ENCODE data around the gene LRRC18. TPM values are rescaled to one million over a fixed set of nuclear protein-coding genes. Genes with fewer than 3 reads are reported as not detected.

LRRC18 gene
- total and polyA plus RNA-seq, 2 donors from 2014 or later: not detected

- no peak overlapping the region for H3K4me3 ChIP-seq (ENCODE audit: low read length in 3 of 3)
- no peaks in the 10 kb centered on the region for H3K27me3 ChIP-seq (ENCODE audit: control insufficient read depth, insufficient read depth, low read length)
- no peak overlapping the region for H3K9ac ChIP-seq (ENCODE audit: low read length in 3 of 3)
- no peaks in the 10 kb centered on the region for H3K9me3 ChIP-seq (ENCODE audit: control insufficient read depth in 2 of 3, insufficient read depth in 1 of 3, low read length in 3 of 3)
- no peak for FAIRE-seq
- no peaks in the 10 kb centered on the region for H3K36me3 ChIP-seq (ENCODE audit: control insufficient read depth in 2 of 3, insufficient read depth in 3 of 3, low read length in 3 of 3)
- intact Hi-C loops (cut with DNase I): no loop called here
- peaks cover 0 to 3% (median 0%) of the 10 kb centered on the region in 3 donors for H3K4me1 ChIP-seq (ENCODE audit: control insufficient read depth in 2 of 3, insufficient read depth in 2 of 3, low read depth in 1 of 3, low read length in 3 of 3)
- H3K27ac ChIP-seq (ENCODE audit: low read depth in 2 of 2, low read length in 2 of 2): no peak overlapping the region
- no peak for DNase-seq
- no peak for TF ChIP-seq CTCF (IDR thresholded peaks at IDR 0.05; ENCODE audit: borderline replicate concordance, extremely low read depth, insufficient read depth)
Measured at GRCh38 chr10:48882881-48883280, 56.8 kb downstream of the LRRC18 start.

- FAIRE-seq (no peak), DNase-seq (no peak)
- Histone ChIP-seq H3K9ac (ENCODE audit: low read length in 3 of 3) (no peak overlapping the region), H3K27ac (ENCODE audit: low read depth in 2 of 2, low read length in 2 of 2) (no peak overlapping the region), H3K9me3 (ENCODE audit: control insufficient read depth in 2 of 3, insufficient read depth in 1 of 3, low read length in 3 of 3) (no peaks in the 10 kb centered on the region), H3K36me3 (ENCODE audit: control insufficient read depth in 2 of 3, insufficient read depth in 3 of 3, low read length in 3 of 3) (no peaks in the 10 kb centered on the region), H3K4me3 (ENCODE audit: low read length in 3 of 3) (no peak overlapping the region), H3K4me1 (ENCODE audit: control insufficient read depth in 2 of 3, insufficient read depth in 2 of 3, low read depth in 1 of 3, low read length in 3 of 3) (peaks cover 0 to 3% (median 0%) of the 10 kb centered on the region in 3 donors), H3K27me3 (ENCODE audit: control insufficient read depth, insufficient read depth, low read length) (no peaks in the 10 kb centered on the region)
- no peak for TF ChIP-seq CTCF (IDR thresholded peaks at IDR 0.05; ENCODE audit: borderline replicate concordance, extremely low read depth, insufficient read depth)
- intact Hi-C loops (cut with DNase I): no loop called here
Measured at GRCh38 chr10:48881937-48882336, 57.7 kb downstream of the LRRC18 start.

- H3K4me3 ChIP-seq (ENCODE audit: low read length in 3 of 3): no peak overlapping the region
- no peak overlapping the region for H3K9ac ChIP-seq (ENCODE audit: low read length in 3 of 3)
- intact Hi-C loops (cut with DNase I): no loop called here
- no peaks in the 10 kb centered on the region for H3K27me3 ChIP-seq (ENCODE audit: control insufficient read depth, insufficient read depth, low read length)
- FAIRE-seq (no peak), DNase-seq (peak in 1 of 5 donors; percentile 57)
- peaks cover 0 to 3% (median 0%) of the 10 kb centered on the region in 3 donors for H3K4me1 ChIP-seq (ENCODE audit: control insufficient read depth in 2 of 3, insufficient read depth in 2 of 3, low read depth in 1 of 3, low read length in 3 of 3)
- TF ChIP-seq CTCF (IDR thresholded peaks at IDR 0.05; ENCODE audit: borderline replicate concordance, extremely low read depth, insufficient read depth): no peak
- no peak overlapping the region for H3K27ac ChIP-seq (ENCODE audit: low read depth in 2 of 2, low read length in 2 of 2)
- H3K36me3 ChIP-seq (ENCODE audit: control insufficient read depth in 2 of 3, insufficient read depth in 3 of 3, low read length in 3 of 3): no peaks in the 10 kb centered on the region
- H3K9me3 ChIP-seq (ENCODE audit: control insufficient read depth in 2 of 3, insufficient read depth in 1 of 3, low read length in 3 of 3): no peaks in the 10 kb centered on the region
Measured at GRCh38 chr10:48880016-48880705, 59.5 kb downstream of the LRRC18 start.
